GM23338 (cell line): ENCODE measurements around the gene ULK4. TPM values are rescaled to one million over a fixed set of nuclear protein-coding genes. Genes with fewer than 3 reads are reported as not detected.
"Not testable (repeated sequence)": the region's sequence is repeated elsewhere in the genome, so short reads cannot be mapped to it uniquely, and the experiment has no call there.

Experiments
- ATAC-seq: fragments of 200-7000 bp; cut with Tn5 transposase; 3 replicates; pipeline ENCODE4 v1.9.1; 2020
- DNase-seq: peaks from one replicate; pipeline ENCODE4 v3.0.0-alpha.2; 2015; ENCODE audit warnings: low spot score
- H2AFZ ChIP-seq: fragments of 200-600 bp; sonication (generic); 2 replicates; pipeline ENCODE4 v1.8.0; 2016; ENCODE audit warnings: antibody characterized with exemption, mild to moderate bottlenecking, moderate library complexity
- H3F3A ChIP-seq: fragments of 200-600 bp; sonication (generic); replicated peaks from 2 replicates; pipeline ENCODE4 v1.8.0; 2017; ENCODE audit warnings: antibody characterized with exemption, mixed run types, low read depth
- H3K27ac ChIP-seq: fragments of 200-600 bp; sonication (generic); 2 replicates; pipeline ENCODE4 v1.6.1; 2016; ENCODE audit warnings: low read depth
- H3K27me3 ChIP-seq: fragments of 200-600 bp; sonication (generic); 2 replicates; pipeline ENCODE4 v1.8.0; 2016; ENCODE audit warnings: mild to moderate bottlenecking, mixed run types, moderate library complexity; ENCODE audit not compliant: insufficient read depth
- H3K36me3 ChIP-seq: fragments of 200-600 bp; sonication (generic); 2 replicates; pipeline ENCODE4 v1.8.0; 2016; ENCODE audit warnings: mild to moderate bottlenecking; ENCODE audit not compliant: insufficient read depth
- H3K4me1 ChIP-seq: fragments of 200-600 bp; sonication (generic); 2 replicates; pipeline ENCODE4 v1.8.0; 2016; ENCODE audit warnings: mild to moderate bottlenecking, moderate library complexity; ENCODE audit not compliant: insufficient read depth
- H3K4me2 ChIP-seq: fragments of 200-600 bp; sonication (generic); 2 replicates; pipeline ENCODE4 v1.7.1; 2017; ENCODE audit warnings: mixed run types
- H3K4me3 ChIP-seq: fragments of 200-600 bp; sonication (generic); 2 replicates; pipeline ENCODE4 v1.6.1; 2016; ENCODE audit warnings: mixed run types
- H3K79me2 ChIP-seq: fragments of 200-600 bp; sonication (generic); replicated peaks from 2 replicates; pipeline ENCODE4 v1.8.0; 2017; ENCODE audit warnings: mild to moderate bottlenecking; ENCODE audit not compliant: insufficient read depth
- H3K9me2 ChIP-seq: fragments of 200-600 bp; sonication (generic); 2 replicates; pipeline ENCODE4 v1.8.0; 2017; ENCODE audit not compliant: insufficient read depth
- H4K20me1 ChIP-seq: fragments of 200-600 bp; sonication (generic); replicated peaks from 2 replicates; pipeline ENCODE4 v1.8.0; 2017; ENCODE audit warnings: mild to moderate bottlenecking; ENCODE audit not compliant: insufficient read depth
- H3K27ac Mint-ChIP-seq: 2 replicates; pipeline ENCODE4 v1.8.0; 2020; ENCODE audit warnings: inconsistent platforms, mild to moderate bottlenecking, moderate library complexity, mixed read lengths
- H3K27me3 Mint-ChIP-seq: 3 replicates; pipeline ENCODE4 v1.8.0; 2022; ENCODE audit warnings: low read depth, mild to moderate bottlenecking, moderate library complexity, mixed read lengths, inconsistent platforms; ENCODE audit not compliant: insufficient read depth, poor library complexity
- H3K36me3 Mint-ChIP-seq: 3 replicates; pipeline ENCODE4 v1.8.0; 2021; ENCODE audit warnings: low read depth, mild to moderate bottlenecking, inconsistent platforms, moderate library complexity, mixed read lengths
- H3K4me1 Mint-ChIP-seq: 3 replicates; pipeline ENCODE4 v1.8.0; 2020; ENCODE audit warnings: mild to moderate bottlenecking, inconsistent platforms, mixed read lengths
- H3K4me3 Mint-ChIP-seq: 3 replicates; pipeline ENCODE4 v1.8.0; 2021; ENCODE audit warnings: moderate library complexity, mild to moderate bottlenecking, inconsistent platforms, mixed read lengths
- H3K9me3 Mint-ChIP-seq: 3 replicates; pipeline ENCODE4 v1.8.0; 2020; ENCODE audit warnings: moderate library complexity, mild to moderate bottlenecking, inconsistent platforms, mixed read lengths
- CTCF ChIP-seq, 2 experiments: fragments of 200-600 bp in 1 of 2; sonication (generic) in 1 of 2; conservative IDR thresholded peaks; 2 replicates each; pipeline versions ENCODE4 v1.5.1 to v1.6.1; 2016 to 2017; ENCODE audit warnings: antibody characterized with exemption in 2 of 2, low read depth in 2 of 2, mild to moderate bottlenecking in 2 of 2, moderate library complexity in 1 of 2
- ETS1 ChIP-seq: IDR thresholded peaks from 2 replicates; pipeline ENCODE4 v1.6.1; 2016; ENCODE audit warnings: antibody characterized with exemption
- EZH2 ChIP-seq: fragments of 200-600 bp; sonication (generic); IDR thresholded peaks from one replicate; pipeline ENCODE4 v1.8.0; 2017; ENCODE audit warnings: antibody characterized with exemption, mild to moderate bottlenecking, low read depth; ENCODE audit not compliant: unreplicated experiment
- EZH2phosphoT487 ChIP-seq: fragments of 200-600 bp; sonication (generic); IDR thresholded peaks from one replicate; pipeline ENCODE4 v1.8.1; 2018; ENCODE audit warnings: antibody characterized with exemption; ENCODE audit not compliant: unreplicated experiment
- JUNB ChIP-seq: IDR thresholded peaks from one replicate; pipeline ENCODE4 v1.6.1; 2016; ENCODE audit warnings: antibody characterized with exemption; ENCODE audit not compliant: unreplicated experiment
- NANOG ChIP-seq: IDR thresholded peaks from 2 replicates; pipeline ENCODE4 v1.6.1; 2016; ENCODE audit warnings: antibody characterized with exemption, borderline replicate concordance
- POLR2AphosphoS5 ChIP-seq: IDR thresholded peaks from 2 replicates; pipeline ENCODE4 v1.6.1; 2016; ENCODE audit warnings: antibody characterized with exemption, low read depth
- REST ChIP-seq: IDR thresholded peaks from one replicate; pipeline ENCODE4 v1.6.1; 2018; ENCODE audit warnings: antibody characterized with exemption; ENCODE audit not compliant: unreplicated experiment
- STAT1 ChIP-seq: IDR thresholded peaks from one replicate; pipeline ENCODE4 v1.6.1; 2016; ENCODE audit warnings: antibody characterized with exemption; ENCODE audit not compliant: unreplicated experiment
- ZNF114 ChIP-seq: fragments of 250-450 bp; sonication (Bioruptor Pico); IDR thresholded peaks from 2 replicates; pipeline ENCODE4 v1.5.0; 2020; ENCODE audit warnings: mild to moderate bottlenecking, moderate library complexity
- ZNF331 ChIP-seq: fragments of 250-450 bp; sonication (Bioruptor Pico); IDR thresholded peaks from 2 replicates; pipeline ENCODE4 v1.5.0; 2020; ENCODE audit warnings: low read depth, mild to moderate bottlenecking, moderate library complexity
- polyA plus RNA-seq: library from polyadenylated mRNA; unstranded; fragments of >200 nt; fragmentation: Nextera tagmentation; extraction: Ambion mirVana; gene quantifications from 2 replicates; pipeline ENCODE4 v1.2.1, GENCODE V29; 2016
- total RNA-seq: library from RNA; depleted of rRNA; stranded (reverse); fragments of >200 nt; shearing (Covaris generic); gene quantifications from 2 replicates; pipeline ENCODE4 v1.2.3, GENCODE V29; 2014

The ULK4 gene
- total and polyA plus RNA-seq, 2 experiments from 2014 or later = 20.8 to 41.4 TPM

GRCh38 chr3:41556245-41556644, 405.7 kb downstream of the ULK4 start:
- H3K27me3 ChIP-seq, H2AFZ ChIP-seq, H3K79me2 ChIP-seq, H3K4me1 Mint-ChIP-seq, H3K9me2 ChIP-seq, ATAC-seq, DNase-seq, H3K36me3 ChIP-seq, H4K20me1 ChIP-seq, H3K4me2 ChIP-seq, H3K4me3 Mint-ChIP-seq, H3K27me3 Mint-ChIP-seq, H3K9me3 Mint-ChIP-seq, H3K27ac ChIP-seq, H3F3A ChIP-seq, H3K36me3 Mint-ChIP-seq, H3K27ac Mint-ChIP-seq, H3K4me1 ChIP-seq, H3K4me3 ChIP-seq: not testable (repeated sequence)

GRCh38 chr3:41532976-41533375, 428.9 kb downstream of the ULK4 start:
- ATAC-seq (no peak), DNase-seq (no peak)
- no peak overlapping the region for H3K4me2 ChIP-seq
- H3K79me2 ChIP-seq = no peaks in the 10 kb centered on the region
- H3F3A ChIP-seq = no peaks in the 10 kb centered on the region
- Mint-ChIP-seq H3K27ac (no peak overlapping the region), H3K4me1 (peaks cover 3% of the 10 kb centered on the region), H3K9me3 (no peaks in the 10 kb centered on the region), H3K4me3 (no peak overlapping the region), H3K36me3 (no peaks in the 10 kb centered on the region), H3K27me3 (no peaks in the 10 kb centered on the region)
- H3K4me3 ChIP-seq = no peak overlapping the region
- no peaks in the 10 kb centered on the region for H4K20me1 ChIP-seq
- TF ChIP-seq ZNF114 (CRISPR knock-in tag) = no peak
- no peak for TF ChIP-seq ZNF331 (CRISPR knock-in tag)
- TF ChIP-seq POLR2AphosphoS5 = no peak
- no peak for TF ChIP-seq JUNB
- TF ChIP-seq NANOG = no peak
- TF ChIP-seq EZH2 = no peak
- TF ChIP-seq CTCF (conservative IDR thresholded peaks at IDR 0.05; ENCODE audit: low read depth in 2 of 2) = no peak
- no peak for TF ChIP-seq EZH2phosphoT487
- no peak for TF ChIP-seq STAT1
- H3K36me3 ChIP-seq = no peaks in the 10 kb centered on the region
- H3K27me3 ChIP-seq = no peaks in the 10 kb centered on the region
- H3K9me2 ChIP-seq = no peaks in the 10 kb centered on the region
- H2AFZ ChIP-seq = no peak overlapping the region
- H3K27ac ChIP-seq = no peak overlapping the region
- no peaks in the 10 kb centered on the region for H3K4me1 ChIP-seq

GRCh38 chr3:41526995-41527573, 434.8 kb downstream of the ULK4 start:
- H3K36me3 Mint-ChIP-seq = no peaks in the 10 kb centered on the region
- H4K20me1 ChIP-seq = no peaks in the 10 kb centered on the region
- no peaks in the 10 kb centered on the region for H3K4me1 ChIP-seq
- no peaks in the 10 kb centered on the region for H3K36me3 ChIP-seq
- H3K27me3 Mint-ChIP-seq = no peaks in the 10 kb centered on the region
- no peak overlapping the region for H3K27ac ChIP-seq
- H3K27me3 ChIP-seq = no peaks in the 10 kb centered on the region
- ATAC-seq (no peak), DNase-seq (no peak)
- H3K9me3 Mint-ChIP-seq = no peaks in the 10 kb centered on the region
- no peaks in the 10 kb centered on the region for H3K9me2 ChIP-seq
- no peak overlapping the region for H3K4me3 Mint-ChIP-seq
- H3K4me2 ChIP-seq = no peak overlapping the region
- H2AFZ ChIP-seq = no peak overlapping the region
- H3K27ac Mint-ChIP-seq = no peak overlapping the region
- no peak overlapping the region for H3K4me3 ChIP-seq
- H3F3A ChIP-seq = no peaks in the 10 kb centered on the region
- H3K79me2 ChIP-seq = no peaks in the 10 kb centered on the region
- peaks cover 6% of the 10 kb centered on the region; the same call in 2 of the 3 replicates for H3K4me1 Mint-ChIP-seq
- TF ChIP-seq CTCF (conservative IDR thresholded peaks at IDR 0.05; ENCODE audit: low read depth in 2 of 2) (no peak), REST (no peak), NANOG (no peak), JUNB (no peak), EZH2phosphoT487 (no peak), ETS1 (no peak), POLR2AphosphoS5 (no peak), STAT1 (no peak)
